CD14-positive monocyte (primary cell): Measurements from ENCODE around the gene ASTN1. TPM values are rescaled to one million over a fixed set of nuclear protein-coding genes. Genes with fewer than 3 reads are reported as not detected.

Experiments
- DNase-seq, 3 donors: peaks; one replicate each; pipeline ENCODE4 v3.0.0-alpha.2; 2011 to 2022
- H2AFZ ChIP-seq: 2 replicates; pipeline ENCODE4 v1.6.0; 2012; ENCODE audit warnings: mild to moderate bottlenecking, low read depth, low read length, inconsistent platforms; ENCODE audit not compliant: insufficient read depth, poor library complexity, severe bottlenecking
- H3K27ac ChIP-seq, 2 donors: 1 replicate in 1 of 2; 2 replicates in 1 of 2; pipeline ENCODE4 v1.5.1; 2012 to 2013; ENCODE audit warnings: low read length in 2 of 2, control low read depth in 1 of 2, inconsistent platforms in 1 of 2, low read depth in 1 of 2, mild to moderate bottlenecking in 1 of 2
- H3K27me3 ChIP-seq, 2 donors: one replicate each; pipeline versions ENCODE4 v1.6.0 to v1.6.1; 2011 to 2013; ENCODE audit warnings: low read length in 2 of 2; ENCODE audit not compliant: control insufficient read depth in 2 of 2, insufficient read depth in 2 of 2
- H3K36me3 ChIP-seq, 2 donors: replicated peaks in 1 of 2; 1 replicate in 1 of 2; 2 replicates in 1 of 2; pipeline versions ENCODE4 v1.5.1 to v1.6.1; 2012 to 2013; ENCODE audit warnings: low read length in 2 of 2, control low read depth in 1 of 2, inconsistent platforms in 1 of 2, mild to moderate bottlenecking in 1 of 2; ENCODE audit not compliant: insufficient read depth in 2 of 2, control insufficient read depth in 1 of 2
- H3K4me1 ChIP-seq, 2 donors: 1 replicate in 1 of 2; 2 replicates in 1 of 2; pipeline versions ENCODE4 v1.5.1 to v1.6.1; 2012 to 2013; ENCODE audit warnings: low read length in 2 of 2, control low read depth in 1 of 2, inconsistent platforms in 1 of 2, mild to moderate bottlenecking in 1 of 2, moderate library complexity in 1 of 2; ENCODE audit not compliant: insufficient read depth in 2 of 2, control insufficient read depth in 1 of 2
- H3K4me2 ChIP-seq: replicated peaks from 2 replicates; pipeline ENCODE3; 2012; ENCODE audit warnings: low read length, moderate library complexity, mild to moderate bottlenecking; ENCODE audit not compliant: poor library complexity, severe bottlenecking; ENCODE audit errors: extremely low read depth
- H3K4me3 ChIP-seq, 3 experiments: fragments of 200-600 bp in 1 of 3; sonication (generic) in 1 of 3; replicated peaks in 1 of 3; 1 replicate in 2 of 3; 2 replicates in 1 of 3; pipeline ENCODE4 v1.5.1; 2011 to 2013; ENCODE audit warnings: low read length in 3 of 3, mild to moderate bottlenecking in 3 of 3, control low read depth in 2 of 3, low read depth in 2 of 3, inconsistent platforms in 1 of 3, moderate library complexity in 1 of 3
- H3K79me2 ChIP-seq: 2 replicates; pipeline ENCODE4 v1.6.0; 2012; ENCODE audit warnings: mild to moderate bottlenecking, control low read depth, inconsistent platforms, low read length, moderate library complexity; ENCODE audit not compliant: insufficient read depth
- H3K9ac ChIP-seq: 2 replicates; pipeline ENCODE4 v1.6.0; 2017; ENCODE audit warnings: low read length, mild to moderate bottlenecking; ENCODE audit not compliant: insufficient read depth, poor library complexity, severe bottlenecking
- H3K9me3 ChIP-seq, 2 donors: replicated peaks in 1 of 2; 1 replicate in 1 of 2; 2 replicates in 1 of 2; pipeline versions ENCODE4 v1.5.1 to v1.6.1; 2012 to 2013; ENCODE audit warnings: low read length in 2 of 2, control low read depth in 1 of 2; ENCODE audit not compliant: control insufficient read depth in 1 of 2, insufficient read depth in 1 of 2
- H4K20me1 ChIP-seq: 2 replicates; pipeline ENCODE4 v1.6.0; 2012; ENCODE audit warnings: mild to moderate bottlenecking, low read length, control low read depth, moderate library complexity; ENCODE audit not compliant: insufficient read depth
- H3K27ac Mint-ChIP-seq, 7 donors: one replicate each; pipeline ENCODE4 v1.8.0; 2020; ENCODE audit warnings: mild to moderate bottlenecking in 7 of 7, mixed read lengths in 7 of 7, moderate library complexity in 6 of 7, inconsistent platforms in 2 of 7
- H3K27me3 Mint-ChIP-seq, 3 donors: one replicate each; pipeline ENCODE4 v1.8.0; 2021 to 2022; ENCODE audit warnings: low read depth in 3 of 3, mild to moderate bottlenecking in 3 of 3, mixed read lengths in 3 of 3, moderate library complexity in 3 of 3, inconsistent platforms in 1 of 3
- H3K36me3 Mint-ChIP-seq, 2 donors: one replicate each; pipeline ENCODE4 v1.8.0; 2020; ENCODE audit warnings: mixed read lengths in 2 of 2, inconsistent platforms in 1 of 2, mild to moderate bottlenecking in 1 of 2
- H3K4me1 Mint-ChIP-seq: one replicate; pipeline ENCODE4 v1.8.0; 2020; ENCODE audit warnings: mild to moderate bottlenecking, mixed read lengths
- H3K4me3 Mint-ChIP-seq, 2 donors: one replicate each; pipeline ENCODE4 v1.8.0; 2020; ENCODE audit warnings: mild to moderate bottlenecking in 2 of 2, mixed read lengths in 2 of 2, moderate library complexity in 1 of 2
- H3K9me3 Mint-ChIP-seq, 7 donors: one replicate each; pipeline ENCODE4 v1.8.0; 2020 to 2022; ENCODE audit warnings: mixed read lengths in 7 of 7, mild to moderate bottlenecking in 6 of 7, moderate library complexity in 6 of 7, inconsistent platforms in 2 of 7
- CTCF ChIP-seq: fragments of 200-600 bp; IDR thresholded peaks from one replicate; pipeline ENCODE4 v1.8.0; 2022; ENCODE audit warnings: antibody characterized with exemption, mild to moderate bottlenecking
- WGBS: methylation state at CpG from one replicate; pipeline ENCODE4 v1.1.5; 2013; ENCODE audit warnings: missing lambda C conversion rate; ENCODE audit not compliant: insufficient coverage; 5-methylcytosine and 5-hydroxymethylcytosine counted together
- intact Hi-C, 2 donors: fragments of 100-400 bp; cut with micrococcal nuclease; formaldehyde crosslinking; loops; one replicate each; pipeline versions ENCODE4 v1.15.0 to v1.15.1; 2023
- polyA plus RNA-seq, 3 donors: library from polyadenylated mRNA; depleted of rRNA in 1 of 3; unstranded in 2 of 3; stranded (reverse) in 1 of 3; fragments of 300-500 nt in 2 of 3; fragments of >200 nt in 1 of 3; fragmentation: Illumina TruSeq in 2 of 3; gene quantifications; 1 replicate in 2 of 3; 2 replicates in 1 of 3; pipeline ENCODE4 v1.2.3, GENCODE V29; 2012 to 2021

ASTN1 gene
- polyA plus RNA-seq, 3 donors = not detected

GRCh38 chr1:176993587-176993986 is 170.9 kb downstream of the ASTN1 start:
- no peak overlapping the region for H3K27ac Mint-ChIP-seq
- no peaks in the 10 kb centered on the region for H3K9me3 ChIP-seq
- H3K4me1 Mint-ChIP-seq = no peaks in the 10 kb centered on the region
- peaks cover 0 to 20% (median 3%) of the 10 kb centered on the region in 7 donors for H3K9me3 Mint-ChIP-seq
- peaks cover 0 to 2% (median 0%) of the 10 kb centered on the region in 3 donors for H3K27me3 Mint-ChIP-seq
- no peak overlapping the region for H3K4me3 Mint-ChIP-seq
- no peak for DNase-seq
- no peaks in the 10 kb centered on the region for H3K4me1 ChIP-seq
- no peak overlapping the region for H3K4me2 ChIP-seq
- no peak overlapping the region for H2AFZ ChIP-seq
- WGBS = no CpG with 5 or more reads among the region's 3 CpGs
- H3K36me3 ChIP-seq = no peaks in the 10 kb centered on the region
- no peak overlapping the region for H3K27ac ChIP-seq
- no peaks in the 10 kb centered on the region for H3K27me3 ChIP-seq
- H3K9ac ChIP-seq = no peak overlapping the region
- H3K36me3 Mint-ChIP-seq = no peaks in the 10 kb centered on the region
- TF ChIP-seq CTCF = no peak
- no peaks in the 10 kb centered on the region for H4K20me1 ChIP-seq
- no peaks in the 10 kb centered on the region for H3K79me2 ChIP-seq
- intact Hi-C loops = no loop called here
- no peak overlapping the region for H3K4me3 ChIP-seq

- intact Hi-C loops = no loop called here
- Mint-ChIP-seq H3K36me3 (no peaks in the 10 kb centered on the region), H3K4me1 (no peaks in the 10 kb centered on the region), H3K27ac (no peak overlapping the region), H3K27me3 (peaks cover 0 to 2% (median 0%) of the 10 kb centered on the region in 3 donors), H3K4me3 (no peak overlapping the region), H3K9me3 (peaks cover 0 to 13% (median 2%) of the 10 kb centered on the region in 7 donors)
- WGBS = no CpG with 5 or more reads among the region's 1 CpG
- Histone ChIP-seq H4K20me1 (no peaks in the 10 kb centered on the region), H3K4me1 (no peaks in the 10 kb centered on the region), H2AFZ (no peak overlapping the region), H3K4me3 (no peak overlapping the region), H3K36me3 (no peaks in the 10 kb centered on the region), H3K4me2 (no peak overlapping the region), H3K27ac (no peak overlapping the region), H3K9me3 (no peaks in the 10 kb centered on the region), H3K27me3 (no peaks in the 10 kb centered on the region), H3K79me2 (no peaks in the 10 kb centered on the region), H3K9ac (no peak overlapping the region)
- no peak for TF ChIP-seq CTCF
- no peak for DNase-seq
These were observed 174.8 kb downstream of the ASTN1 start for GRCh38 chr1:176989754-176990153.
